HCT116 (cell line): ENCODE measurements around the gene FAM50B. TPM values are rescaled to one million over a fixed set of nuclear protein-coding genes. Genes with fewer than 3 reads are reported as not detected.

Experiments used
- ATAC-seq: fragments of 200-7000 bp; cut with Tn5 transposase; 2 replicates; pipeline ENCODE4 v1.9.1; 2020; ENCODE audit warnings: mild to moderate bottlenecking, moderate library complexity
- BruUV-seq: library from RNA; stranded (reverse); fragments of 400-500 nt; replicated peaks from 2 replicates; lab custom pipeline; 2021; lab: Mats Ljungman, UMichigan
- CTCF ChIA-PET: fragments of 300-600 bp; sonication (Branson Sonifier 250); formaldehyde crosslinking; loops from one replicate; lab custom pipeline; 2021; ENCODE audit warnings: antibody characterized with exemption; lab: Charles Lee
- POLR2A ChIA-PET: fragments of 300-600, 350-600 bp; sonication (Branson Sonifier 250); formaldehyde crosslinking; loops from one replicate; lab custom pipeline; 2021; ENCODE audit warnings: antibody characterized with exemption; lab: Charles Lee
- RAD21 ChIA-PET, 2 experiments: fragments of 300-600 bp; sonication (Branson Sonifier 250); formaldehyde crosslinking; loops; one replicate each; lab custom pipeline; 2023; ENCODE audit warnings: low total read pairs in 2 of 2; ENCODE audit not compliant: uncharacterized antibody in 2 of 2, unreplicated experiment in 2 of 2, low non-redundant PET in 1 of 2; lab: Charles Lee
- DNase-seq: peaks from one replicate; pipeline ENCODE4 v3.0.0-alpha.2; 2010; ENCODE audit warnings: low read depth, low spot score
- H2AFZ ChIP-seq: fragments of 200-600 bp; shearing (Covaris generic), sonication (generic); 2 replicates; pipeline ENCODE4 v1.6.1; 2017; ENCODE audit warnings: low read depth, mixed run types, mixed read lengths, antibody characterized with exemption, low read length; ENCODE audit not compliant: poor library complexity, severe bottlenecking
- H3K27ac ChIP-seq: 2 replicates; pipeline ENCODE4 v1.5.1; 2012; ENCODE audit warnings: low read depth, low read length
- H3K27me3 ChIP-seq: fragments of 200-600 bp; sonication (generic); 2 replicates; pipeline ENCODE4 v1.6.1; 2016; ENCODE audit warnings: mixed run types, low read length, mixed read lengths; ENCODE audit not compliant: insufficient read depth
- H3K36me3 ChIP-seq, 2 experiments: fragments of 200-500 bp in 1 of 2; fragments of 200-600 bp in 1 of 2; sonication (Bioruptor generic) in 1 of 2; sonication (generic) in 1 of 2; 2 replicates each; pipeline versions ENCODE4 v1.5.1 to v1.6.1; 2014 to 2016; ENCODE audit warnings: low read length in 2 of 2, inconsistent platforms in 1 of 2, mixed read lengths in 1 of 2, mixed run types in 1 of 2; ENCODE audit not compliant: insufficient read depth in 2 of 2, control insufficient read depth in 1 of 2
- H3K4me1 ChIP-seq, 2 experiments: fragments of 200-600 bp in 1 of 2; sonication (generic) in 1 of 2; 2 replicates each; pipeline versions ENCODE4 v1.5.1 to v1.6.1; 2012 to 2017; ENCODE audit warnings: low read length in 2 of 2, inconsistent platforms in 1 of 2, mild to moderate bottlenecking in 1 of 2, mixed read lengths in 1 of 2, mixed run types in 1 of 2, moderate library complexity in 1 of 2; ENCODE audit not compliant: insufficient read depth in 2 of 2, control insufficient read depth in 1 of 2
- H3K4me2 ChIP-seq: fragments of 200-600 bp; sonication (generic); 2 replicates; pipeline ENCODE4 v1.6.1; 2017; ENCODE audit warnings: mixed run types, low read length, mixed read lengths
- H3K4me3 ChIP-seq, 2 experiments: fragments of 200-600 bp in 1 of 2; sonication (generic) in 1 of 2; replicated peaks in 1 of 2; 2 replicates each; pipeline ENCODE4 v1.5.1; 2011 to 2016; ENCODE audit warnings: low read length in 2 of 2, control low read depth in 1 of 2, low read depth in 1 of 2, mild to moderate bottlenecking in 1 of 2, mixed read lengths in 1 of 2, mixed run types in 1 of 2
- H3K79me2 ChIP-seq: fragments of 200-600 bp; sonication (generic); 2 replicates; pipeline ENCODE4 v1.6.1; 2017; ENCODE audit warnings: mild to moderate bottlenecking, mixed run types, low read length, moderate library complexity, mixed read lengths; ENCODE audit not compliant: insufficient read depth
- H3K9ac ChIP-seq: fragments of 200-600 bp; sonication (generic); 2 replicates; pipeline ENCODE4 v1.6.1; 2016; ENCODE audit warnings: low read length, mixed read lengths
- H3K9me2 ChIP-seq: fragments of 200-600 bp; sonication (generic), shearing (Covaris generic); 2 replicates; pipeline ENCODE4 v1.6.1; 2017; ENCODE audit warnings: mixed run types, mild to moderate bottlenecking, moderate library complexity; ENCODE audit not compliant: insufficient read depth
- H3K9me3 ChIP-seq, 2 experiments: fragments of 200-500 bp in 1 of 2; fragments of 200-600 bp in 1 of 2; sonication (Bioruptor generic) in 1 of 2; sonication (generic) in 1 of 2; 2 replicates each; pipeline ENCODE4 v1.6.1; 2014 to 2017; ENCODE audit warnings: low read length in 2 of 2, mixed read lengths in 2 of 2, inconsistent platforms in 1 of 2, low read depth in 1 of 2, mild to moderate bottlenecking in 1 of 2, mixed run types in 1 of 2, moderate library complexity in 1 of 2; ENCODE audit not compliant: control insufficient read depth in 1 of 2, insufficient read depth in 1 of 2
- H4K20me1 ChIP-seq: fragments of 200-600 bp; sonication (generic), shearing (Covaris generic); 2 replicates; pipeline ENCODE4 v1.6.1; 2017; ENCODE audit warnings: mixed run types, mild to moderate bottlenecking, moderate library complexity; ENCODE audit not compliant: insufficient read depth
- EGR1 ChIP-seq: IDR thresholded peaks from 2 replicates; pipeline ENCODE4 v1.6.1; 2012; ENCODE audit warnings: low read depth
- ELF1 ChIP-seq: IDR thresholded peaks from 2 replicates; pipeline ENCODE4 v1.6.1; 2012; ENCODE audit warnings: low read depth, borderline replicate concordance
- SIN3A ChIP-seq: IDR thresholded peaks from 2 replicates; pipeline ENCODE4 v1.6.1; 2012; ENCODE audit warnings: low read depth
- ZNF274 ChIP-seq: fragments of 200-500 bp; sonication (Bioruptor generic); IDR thresholded peaks from 2 replicates; pipeline ENCODE4 v1.6.1; 2014; ENCODE audit warnings: mild to moderate bottlenecking, low read depth, low read length, inconsistent platforms
- intact Hi-C: fragments of 100-400 bp; cut with micrococcal nuclease; formaldehyde crosslinking; loops from 2 replicates; pipeline ENCODE4 v1.10.0; 2022
- total RNA-seq: library from RNA; stranded (reverse); gene quantifications from one replicate; pipeline ENCODE4 v1.2.1, GENCODE V29; 2021; ENCODE audit not compliant: unreplicated experiment
- TF ChIP-seq, protein P1 (sequence below): IDR thresholded peaks from 2 replicates; pipeline ENCODE4 v1.6.1; 2012
- TF ChIP-seq, protein P2 (sequence below): IDR thresholded peaks from 2 replicates; pipeline ENCODE4 v1.6.1; 2011; ENCODE audit warnings: mild to moderate bottlenecking, low read length, moderate library complexity; ENCODE audit not compliant: insufficient replicate concordance; ENCODE audit errors: extremely low read depth
- TF ChIP-seq, protein P3 (sequence below), 3 experiments: fragments of 200-600 bp in 1 of 3; sonication (generic) in 1 of 3; IDR thresholded peaks in 2 of 3; conservative IDR thresholded peaks in 1 of 3; 2 replicates each; pipeline ENCODE4 v1.5.1; 2012 to 2017; ENCODE audit warnings: low read depth in 2 of 3, low read length in 2 of 3, antibody characterized with exemption in 1 of 3, borderline replicate concordance in 1 of 3, control low read depth in 1 of 3, mild to moderate bottlenecking in 1 of 3, mixed read lengths in 1 of 3, mixed run types in 1 of 3, moderate library complexity in 1 of 3; ENCODE audit not compliant: insufficient read depth in 1 of 3

FAM50B gene
- total RNA-seq, 1 experiment from 2014 or later = 0.86 TPM

DNA sequence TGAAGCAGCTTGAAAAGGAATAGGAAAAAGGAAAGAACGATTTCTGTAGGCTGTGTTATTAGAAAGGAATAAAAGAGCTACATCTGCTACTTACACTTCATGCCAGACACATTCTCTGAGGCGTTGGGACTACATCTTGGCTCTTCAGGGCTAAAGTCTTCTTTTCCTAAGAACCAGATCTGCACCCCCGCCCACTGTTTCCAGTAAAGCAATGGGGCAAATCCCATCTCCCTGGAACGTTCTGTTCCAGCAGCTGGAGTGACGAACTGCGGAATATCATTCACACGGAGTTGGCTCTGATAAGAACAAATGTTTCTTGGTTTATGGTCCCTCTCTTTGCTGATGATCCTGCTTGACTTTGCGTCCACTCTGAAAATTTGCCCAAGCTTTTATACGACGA, 26.9 kb downstream of the FAM50B start:
- no peak for ATAC-seq
- H3K4me3 ChIP-seq = no peak overlapping the region
- ChIA-PET CTCF (no interaction called here), POLR2A (no interaction called here), RAD21 (no interaction called here)
- intact Hi-C loops = no loop called here
- H3K9ac ChIP-seq = no peak overlapping the region
- BruUV-seq = no TSS peak
- no peaks in the 10 kb centered on the region for H3K9me2 ChIP-seq
- no peak overlapping the region for H2AFZ ChIP-seq
- H3K27ac ChIP-seq = no peak overlapping the region
- H3K9me3 ChIP-seq = no peaks in the 10 kb centered on the region
- TF ChIP-seq, protein P1, sequence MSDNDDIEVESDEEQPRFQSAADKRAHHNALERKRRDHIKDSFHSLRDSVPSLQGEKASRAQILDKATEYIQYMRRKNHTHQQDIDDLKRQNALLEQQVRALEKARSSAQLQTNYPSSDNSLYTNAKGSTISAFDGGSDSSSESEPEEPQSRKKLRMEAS = no peak
- DNase-seq = no peak
- no peaks in the 10 kb centered on the region for H4K20me1 ChIP-seq
- no peaks in the 10 kb centered on the region for H3K27me3 ChIP-seq
- no peaks in the 10 kb centered on the region for H3K36me3 ChIP-seq
- H3K4me2 ChIP-seq = no peak overlapping the region
- H3K79me2 ChIP-seq = no peaks in the 10 kb centered on the region
- H3K4me1 ChIP-seq = no peaks in the 10 kb centered on the region

DNA sequence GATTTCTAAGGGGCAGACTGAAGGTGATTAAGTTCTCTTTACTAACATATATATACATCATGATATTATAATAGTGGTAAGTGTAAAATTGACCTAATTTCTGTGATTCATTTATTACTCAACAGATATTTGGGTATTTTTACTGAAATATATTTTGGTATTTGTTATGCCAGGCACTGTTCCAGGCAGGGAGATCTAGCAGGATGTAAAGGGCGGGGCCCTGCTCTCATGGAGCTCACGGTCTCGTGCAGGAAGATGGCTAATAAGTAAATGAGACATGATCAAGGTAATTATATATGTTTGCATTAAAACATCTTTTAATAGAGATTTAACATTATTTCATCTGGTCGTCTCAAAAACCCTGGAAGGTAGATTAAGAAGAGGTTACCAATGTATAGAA, 27.7 kb downstream of the FAM50B start:
- no peak overlapping the region for H2AFZ ChIP-seq
- H3K36me3 ChIP-seq = no peaks in the 10 kb centered on the region
- no peaks in the 10 kb centered on the region for H3K4me1 ChIP-seq
- DNase-seq (no peak), ATAC-seq (no peak)
- no peaks in the 10 kb centered on the region for H4K20me1 ChIP-seq
- RAD21 ChIA-PET = no interaction called here
- TF ChIP-seq, protein P2, sequence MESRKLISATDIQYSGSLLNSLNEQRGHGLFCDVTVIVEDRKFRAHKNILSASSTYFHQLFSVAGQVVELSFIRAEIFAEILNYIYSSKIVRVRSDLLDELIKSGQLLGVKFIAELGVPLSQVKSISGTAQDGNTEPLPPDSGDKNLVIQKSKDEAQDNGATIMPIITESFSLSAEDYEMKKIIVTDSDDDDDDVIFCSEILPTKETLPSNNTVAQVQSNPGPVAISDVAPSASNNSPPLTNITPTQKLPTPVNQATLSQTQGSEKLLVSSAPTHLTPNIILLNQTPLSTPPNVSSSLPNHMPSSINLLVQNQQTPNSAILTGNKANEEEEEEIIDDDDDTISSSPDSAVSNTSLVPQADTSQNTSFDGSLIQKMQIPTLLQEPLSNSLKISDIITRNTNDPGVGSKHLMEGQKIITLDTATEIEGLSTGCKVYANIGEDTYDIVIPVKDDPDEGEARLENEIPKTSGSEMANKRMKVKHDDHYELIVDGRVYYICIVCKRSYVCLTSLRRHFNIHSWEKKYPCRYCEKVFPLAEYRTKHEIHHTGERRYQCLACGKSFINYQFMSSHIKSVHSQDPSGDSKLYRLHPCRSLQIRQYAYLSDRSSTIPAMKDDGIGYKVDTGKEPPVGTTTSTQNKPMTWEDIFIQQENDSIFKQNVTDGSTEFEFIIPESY = no peak
- TF ChIP-seq, protein P3, sequence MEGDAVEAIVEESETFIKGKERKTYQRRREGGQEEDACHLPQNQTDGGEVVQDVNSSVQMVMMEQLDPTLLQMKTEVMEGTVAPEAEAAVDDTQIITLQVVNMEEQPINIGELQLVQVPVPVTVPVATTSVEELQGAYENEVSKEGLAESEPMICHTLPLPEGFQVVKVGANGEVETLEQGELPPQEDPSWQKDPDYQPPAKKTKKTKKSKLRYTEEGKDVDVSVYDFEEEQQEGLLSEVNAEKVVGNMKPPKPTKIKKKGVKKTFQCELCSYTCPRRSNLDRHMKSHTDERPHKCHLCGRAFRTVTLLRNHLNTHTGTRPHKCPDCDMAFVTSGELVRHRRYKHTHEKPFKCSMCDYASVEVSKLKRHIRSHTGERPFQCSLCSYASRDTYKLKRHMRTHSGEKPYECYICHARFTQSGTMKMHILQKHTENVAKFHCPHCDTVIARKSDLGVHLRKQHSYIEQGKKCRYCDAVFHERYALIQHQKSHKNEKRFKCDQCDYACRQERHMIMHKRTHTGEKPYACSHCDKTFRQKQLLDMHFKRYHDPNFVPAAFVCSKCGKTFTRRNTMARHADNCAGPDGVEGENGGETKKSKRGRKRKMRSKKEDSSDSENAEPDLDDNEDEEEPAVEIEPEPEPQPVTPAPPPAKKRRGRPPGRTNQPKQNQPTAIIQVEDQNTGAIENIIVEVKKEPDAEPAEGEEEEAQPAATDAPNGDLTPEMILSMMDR (IDR thresholded peaks at IDR 0.05 in 2 of 3, conservative IDR thresholded peaks at IDR 0.05 in 1 of 3; ENCODE audit: borderline replicate concordance in 1 of 3, insufficient read depth in 1 of 3, low read depth in 2 of 3, low read length in 2 of 3) = no peak
- TF ChIP-seq, protein P1 = no peak
- no peak for TF ChIP-seq ELF1
- TF ChIP-seq SIN3A = no peak
- TF ChIP-seq ZNF274 = no peak
- no peak for TF ChIP-seq EGR1
- H3K9me2 ChIP-seq = no peaks in the 10 kb centered on the region
- no peak overlapping the region for H3K4me3 ChIP-seq
- intact Hi-C loops = no loop called here
- no peak overlapping the region for H3K27ac ChIP-seq
- BruUV-seq = no TSS peak
- H3K79me2 ChIP-seq = no peaks in the 10 kb centered on the region
- POLR2A ChIA-PET = no interaction called here
- H3K27me3 ChIP-seq = no peaks in the 10 kb centered on the region
- no peak overlapping the region for H3K4me2 ChIP-seq
- H3K9me3 ChIP-seq = no peaks in the 10 kb centered on the region
- H3K9ac ChIP-seq = no peak overlapping the region
- CTCF ChIA-PET = no interaction called here
